Myocyte (in vitro differentiated cells): ENCODE measurements around the gene RPUSD1. TPM values are rescaled to one million over a fixed set of nuclear protein-coding genes. Genes with fewer than 3 reads are reported as not detected.

ENCODE experiments used
- microRNA counts: library from miRNA; unstranded; fragments of <30 nt; microRNA quantifications from one replicate; lab custom pipeline; 2016
- microRNA-seq: library from miRNA; unstranded; fragments of <30 nt; microRNA quantifications from one replicate; pipeline ENCODE4, GENCODE V29; 2016
- total RNA-seq: library from RNA; depleted of rRNA; stranded (reverse); fragments of >200 nt; gene quantifications from 2 replicates; pipeline ENCODE4 v1.2.3, GENCODE V29; 2014

RPUSD1 gene
- total RNA-seq, 1 donor from 2014 or later, result 31.0 TPM

MicroRNAs within 50 kb of the gene (microRNA counts, 767-probe panel; counts per million panel counts)
- not detected for microRNA hsa-miR-662 (lab: Ali Mortazavi, UCI)

Small RNA genes lying within 50 kb of the gene (microRNA-seq; reads per million reads assigned to microRNA genes)
- gene MIR662, result not detected

Other genes starting within 250 kb of the RPUSD1 start
- 2.9 and 12.5 TPM in 2 replicates for gene PRR35, start 228.0 kb downstream of the RPUSD1 start, total RNA-seq
- 0.05 and 1.2 TPM in 2 replicates for gene NHLRC4, start 221.4 kb downstream of the RPUSD1 start, total RNA-seq
- 45.4 and 59.9 TPM in 2 replicates for gene PIGQ, start 218.4 kb downstream of the RPUSD1 start, total RNA-seq
- gene RAB40C, start 198.3 kb downstream of the RPUSD1 start, total RNA-seq, result 17.2 and 19.1 TPM in 2 replicates
- 0.70 and 0.83 TPM in 2 replicates for gene WFIKKN1, start 157.4 kb downstream of the RPUSD1 start, total RNA-seq
- gene METTL26, start 152.1 kb downstream of the RPUSD1 start, total RNA-seq, result 83.6 and 83.7 TPM in 2 replicates
- 54.5 and 61.2 TPM in 2 replicates for gene MCRIP2, start 146.6 kb downstream of the RPUSD1 start, total RNA-seq
- 6.5 and 8.0 TPM in 2 replicates for gene WDR90, start 139.0 kb downstream of the RPUSD1 start, total RNA-seq
- gene RHOT2, start 120.2 kb downstream of the RPUSD1 start, total RNA-seq, result 70.3 and 73.9 TPM in 2 replicates
- gene RHBDL1, start 112.7 kb downstream of the RPUSD1 start, total RNA-seq, result 1.5 and 1.6 TPM in 2 replicates
- gene STUB1, start 108.0 kb downstream of the RPUSD1 start, total RNA-seq, result 239 and 243 TPM in 2 replicates
- gene JMJD8, start 104.0 kb downstream of the RPUSD1 start, total RNA-seq, result 74.5 and 77.7 TPM in 2 replicates
- gene WDR24, start 98.0 kb downstream of the RPUSD1 start, total RNA-seq, result 11.0 and 12.5 TPM in 2 replicates
- gene FBXL16, start 82.6 kb downstream of the RPUSD1 start, total RNA-seq, result 0.21 and 0.51 TPM in 2 replicates
- 105 and 172 TPM in 2 replicates for gene METRN, start 73.3 kb downstream of the RPUSD1 start, total RNA-seq
- gene ANTKMT, start 67.2 kb downstream of the RPUSD1 start, total RNA-seq, result 44.0 and 71.7 TPM in 2 replicates
- gene CCDC78, start 61.9 kb downstream of the RPUSD1 start, total RNA-seq, result 5.9 and 6.0 TPM in 2 replicates
- gene HAGHL, start 61.3 kb downstream of the RPUSD1 start, total RNA-seq, result 32.6 and 38.5 TPM in 2 replicates
- gene CIAO3, start 47.4 kb downstream of the RPUSD1 start, total RNA-seq, result 39.2 TPM in 2 replicates
- not detected in 2 replicates for gene MSLN, start 27.6 kb downstream of the RPUSD1 start, total RNA-seq
- 7.5 and 10.0 TPM in 2 replicates for gene CHTF18, start 239 bp upstream of the RPUSD1 start, total RNA-seq
- gene GNG13, start 12.4 kb upstream of the RPUSD1 start, total RNA-seq, result not detected in 2 replicates
- gene LMF1, start 182.6 kb upstream of the RPUSD1 start, total RNA-seq, result 67.9 and 74.3 TPM in 2 replicates
- gene SOX8, start 193.4 kb upstream of the RPUSD1 start, total RNA-seq, result 53.9 and 116 TPM in 2 replicates